K562 (cell line): ENCODE data around the gene IL4I1. TPM values are rescaled to one million over a fixed set of nuclear protein-coding genes. Genes with fewer than 3 reads are reported as not detected.
A peak's percentile ranks its signal among the peaks of the same experiment; 100 is the strongest.

ENCODE experiments used
- CHD2 ChIP-seq: IDR thresholded peaks from 2 replicates; pipeline ENCODE4 v1.6.1; 2011; ENCODE audit warnings: low read depth, low read length
- EP300 ChIP-seq: IDR thresholded peaks from 2 replicates; pipeline ENCODE4 v1.6.1; 2012; ENCODE audit warnings: low read length, improper control_type of control experiment
- FOXA1 ChIP-seq: fragments of 450-650 bp; IDR thresholded peaks from 2 replicates; pipeline ENCODE4 v1.6.1; 2016; ENCODE audit warnings: mild to moderate bottlenecking, borderline replicate concordance
- MCM2 ChIP-seq: fragments of 450-650 bp; IDR thresholded peaks from 2 replicates; pipeline ENCODE4 v1.6.1; 2017; ENCODE audit warnings: low read depth, mild to moderate bottlenecking
- OTX1 ChIP-seq: fragments of 450-650 bp; formaldehyde crosslinking; IDR thresholded peaks from 2 replicates; pipeline ENCODE4 v1.4.0; 2022; ENCODE audit warnings: mild to moderate bottlenecking
- POLR2AphosphoS5 ChIP-seq: IDR thresholded peaks from 2 replicates; pipeline ENCODE4 v1.6.1; 2011; ENCODE audit warnings: mild to moderate bottlenecking, low read depth, low read length, moderate library complexity; ENCODE audit not compliant: control insufficient read depth, insufficient read depth
- PRMT5 ChIP-seq: sonication (generic); formaldehyde crosslinking; IDR thresholded peaks from 2 replicates; pipeline ENCODE4 v1.5.0; 2020; ENCODE audit warnings: missing genetic modification reagents
- PTBP1 ChIP-seq: fragments of 200-400 bp; formaldehyde crosslinking; IDR thresholded peaks from 2 replicates; pipeline ENCODE4 v1.6.1; 2017; ENCODE audit warnings: low read depth, low read length
- RBM34 ChIP-seq: fragments of 200-400 bp; formaldehyde crosslinking; IDR thresholded peaks from 2 replicates; pipeline ENCODE4 v1.6.1; 2018; ENCODE audit warnings: low read length, borderline replicate concordance; ENCODE audit not compliant: insufficient read depth
- RHOXF2B ChIP-seq: fragments of 250-450 bp; sonication (Bioruptor Pico); conservative IDR thresholded peaks from 2 replicates; pipeline ENCODE4 v1.5.1; 2021
- STAT5B ChIP-seq: fragments of 250-450 bp; sonication (Bioruptor Pico); IDR thresholded peaks from 2 replicates; pipeline ENCODE4 v1.8.0; 2021; ENCODE audit warnings: mild to moderate bottlenecking, inconsistent platforms
- TAF1 ChIP-seq: IDR thresholded peaks from 2 replicates; pipeline ENCODE4 v1.6.1; 2011; ENCODE audit warnings: mild to moderate bottlenecking, low read length, moderate library complexity; ENCODE audit not compliant: insufficient read depth, control insufficient read depth, severe bottlenecking; ENCODE audit errors: extremely low read depth
- TRIM24 ChIP-seq, 2 experiments: fragments of 450-650 bp; IDR thresholded peaks; 2 replicates each; pipeline ENCODE4 v1.6.1; 2016
- ZNF124 ChIP-seq: sonication (generic); formaldehyde crosslinking; IDR thresholded peaks from 2 replicates; pipeline ENCODE4 v1.8.1; 2022; ENCODE audit warnings: missing genetic modification reagents
- ZNF586 ChIP-seq: fragments of 450-650 bp; formaldehyde crosslinking; conservative IDR thresholded peaks from 2 replicates; pipeline ENCODE4 v1.4.0; 2020; ENCODE audit warnings: mild to moderate bottlenecking, moderate library complexity
- ZNF589 ChIP-seq: fragments of 200-800 bp; sonication (Bioruptor generic); IDR thresholded peaks from 2 replicates; pipeline ENCODE4 v1.6.1; 2016; ENCODE audit warnings: low read depth, missing genetic modification characterization, missing compliant biosample characterization
- polyA plus RNA-seq, 8 experiments: library from polyadenylated mRNA; depleted of rRNA in 4 of 8; stranded (reverse) in 5 of 8; unstranded in 3 of 8; fragments of >200 nt; fragmentation: Nextera tagmentation in 2 of 8; fragmentation: Illumina TruSeq in 1 of 8; extraction: Ambion mirVana in 2 of 8; extraction: Trizol in 1 of 8; gene quantifications; 2 replicates each; pipeline versions ENCODE4 v1.2.1 to v1.2.3, GENCODE V29; 2011 to 2014; ENCODE audit warnings: inconsistent platforms in 1 of 8, missing spikeins in 1 of 8
- total RNA-seq, 7 experiments: library from RNA; depleted of rRNA in 6 of 7; stranded (reverse); fragments of >200 nt in 6 of 7; fragmentation: Illumina TruSeq in 2 of 7; extraction: Trizol in 2 of 7; gene quantifications; 2 replicates each; pipeline versions ENCODE4 v1.2.1 to v1.2.3, GENCODE V29; 2011 to 2021; ENCODE audit warnings: low replicate concordance in 1 of 7
- TF ChIP-seq, protein P1 (sequence below): sonication (generic); formaldehyde crosslinking; IDR thresholded peaks from 2 replicates; pipeline ENCODE4 v1.8.1; 2023; ENCODE audit warnings: mild to moderate bottlenecking, missing genetic modification reagents
- TF ChIP-seq, protein P2 (sequence below), 2 experiments: fragments of 450-650 bp in 1 of 2; IDR thresholded peaks; 2 replicates each; pipeline ENCODE4 v1.6.1; 2011 to 2017; ENCODE audit warnings: low read depth in 2 of 2, antibody characterized with exemption in 1 of 2, borderline replicate concordance in 1 of 2, low read length in 1 of 2, mild to moderate bottlenecking in 1 of 2, mixed read lengths in 1 of 2; ENCODE audit not compliant: control insufficient read depth in 1 of 2
- TF ChIP-seq, protein P3 (sequence below): fragments of 250-450 bp; sonication (Bioruptor Pico); IDR thresholded peaks from 2 replicates; pipeline ENCODE4 v1.8.0; 2022; ENCODE audit warnings: moderate library complexity, mild to moderate bottlenecking, inconsistent platforms
- TF ChIP-seq, protein P4 (sequence below): fragments of 450-650 bp; IDR thresholded peaks from 2 replicates; pipeline ENCODE4 v1.6.1; 2018; ENCODE audit warnings: mild to moderate bottlenecking, low read depth; ENCODE audit not compliant: partially characterized antibody

IL4I1 gene
- total and polyA plus RNA-seq, 9 of the 15 experiments (the other 6 are each of a cell fraction or from before 2014, with no cell fraction given), result 0.06 to 0.95 (median 0.43) TPM; not detected in 2

DNA sequence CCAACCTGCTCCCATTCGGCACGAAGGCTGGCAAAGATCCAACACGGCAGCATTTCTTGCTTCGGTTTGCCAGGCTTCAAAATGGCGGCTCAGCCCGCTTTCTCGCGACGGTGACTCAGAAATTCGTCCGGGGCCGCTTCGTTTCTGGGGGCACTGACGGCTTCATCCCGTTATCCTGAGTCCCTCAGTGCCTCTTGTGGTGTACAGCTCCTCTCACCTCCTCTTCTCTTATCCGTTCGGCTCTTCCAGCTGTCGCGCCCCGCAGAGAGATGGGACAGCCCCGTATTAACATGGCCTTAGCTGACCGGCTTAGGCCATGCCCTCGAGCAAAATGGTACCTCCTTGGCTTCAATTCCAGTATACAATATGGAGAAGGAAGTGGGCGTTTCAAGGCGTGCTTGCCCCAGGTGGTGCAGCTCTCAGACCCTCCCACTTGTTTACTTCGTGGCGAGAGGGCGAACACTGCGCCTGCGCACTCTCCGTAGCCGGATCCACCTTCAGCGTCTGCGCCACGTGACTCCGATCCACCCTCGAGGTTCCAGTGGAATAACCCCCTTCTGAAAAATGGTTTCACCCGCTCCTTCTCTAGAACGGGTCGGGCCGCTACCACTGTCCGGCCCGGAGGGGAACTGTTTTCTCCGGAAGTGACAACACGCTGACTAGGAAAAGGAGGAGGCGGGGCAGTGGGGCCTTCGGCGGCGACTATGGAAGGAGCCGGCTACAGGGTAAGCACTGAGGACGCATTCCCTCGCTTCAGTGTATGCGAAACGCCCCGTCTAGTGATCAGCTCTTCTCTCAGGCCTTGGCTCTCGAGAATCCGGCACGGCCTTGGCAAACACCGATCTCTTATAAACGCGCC lies 19.4 kb downstream of the IL4I1 start, which contains the start of the genes AKT1S1 and TBC1D17 (continued):
- TF ChIP-seq ZNF586, result 0 out of 2 replicates have a peak, but pooled peaks have one; percentile 70
- peak; percentile 64 for TF ChIP-seq POLR2AphosphoS5
- TF ChIP-seq OTX1 (CRISPR knock-in tag), result no peak
- TF ChIP-seq, protein P1, sequence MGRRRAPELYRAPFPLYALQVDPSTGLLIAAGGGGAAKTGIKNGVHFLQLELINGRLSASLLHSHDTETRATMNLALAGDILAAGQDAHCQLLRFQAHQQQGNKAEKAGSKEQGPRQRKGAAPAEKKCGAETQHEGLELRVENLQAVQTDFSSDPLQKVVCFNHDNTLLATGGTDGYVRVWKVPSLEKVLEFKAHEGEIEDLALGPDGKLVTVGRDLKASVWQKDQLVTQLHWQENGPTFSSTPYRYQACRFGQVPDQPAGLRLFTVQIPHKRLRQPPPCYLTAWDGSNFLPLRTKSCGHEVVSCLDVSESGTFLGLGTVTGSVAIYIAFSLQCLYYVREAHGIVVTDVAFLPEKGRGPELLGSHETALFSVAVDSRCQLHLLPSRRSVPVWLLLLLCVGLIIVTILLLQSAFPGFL (CRISPR knock-in tag), result no peak
- TF ChIP-seq PTBP1, result 0 out of 2 replicates have a peak, but pooled peaks have one; percentile 18
- TF ChIP-seq EP300, result no peak
- TF ChIP-seq, protein P2, sequence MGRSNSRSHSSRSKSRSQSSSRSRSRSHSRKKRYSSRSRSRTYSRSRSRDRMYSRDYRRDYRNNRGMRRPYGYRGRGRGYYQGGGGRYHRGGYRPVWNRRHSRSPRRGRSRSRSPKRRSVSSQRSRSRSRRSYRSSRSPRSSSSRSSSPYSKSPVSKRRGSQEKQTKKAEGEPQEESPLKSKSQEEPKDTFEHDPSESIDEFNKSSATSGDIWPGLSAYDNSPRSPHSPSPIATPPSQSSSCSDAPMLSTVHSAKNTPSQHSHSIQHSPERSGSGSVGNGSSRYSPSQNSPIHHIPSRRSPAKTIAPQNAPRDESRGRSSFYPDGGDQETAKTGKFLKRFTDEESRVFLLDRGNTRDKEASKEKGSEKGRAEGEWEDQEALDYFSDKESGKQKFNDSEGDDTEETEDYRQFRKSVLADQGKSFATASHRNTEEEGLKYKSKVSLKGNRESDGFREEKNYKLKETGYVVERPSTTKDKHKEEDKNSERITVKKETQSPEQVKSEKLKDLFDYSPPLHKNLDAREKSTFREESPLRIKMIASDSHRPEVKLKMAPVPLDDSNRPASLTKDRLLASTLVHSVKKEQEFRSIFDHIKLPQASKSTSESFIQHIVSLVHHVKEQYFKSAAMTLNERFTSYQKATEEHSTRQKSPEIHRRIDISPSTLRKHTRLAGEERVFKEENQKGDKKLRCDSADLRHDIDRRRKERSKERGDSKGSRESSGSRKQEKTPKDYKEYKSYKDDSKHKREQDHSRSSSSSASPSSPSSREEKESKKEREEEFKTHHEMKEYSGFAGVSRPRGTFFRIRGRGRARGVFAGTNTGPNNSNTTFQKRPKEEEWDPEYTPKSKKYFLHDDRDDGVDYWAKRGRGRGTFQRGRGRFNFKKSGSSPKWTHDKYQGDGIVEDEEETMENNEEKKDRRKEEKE (IDR thresholded peaks at IDR 0.05; ENCODE audit: borderline replicate concordance in 1 of 2, control insufficient read depth in 1 of 2, low read depth in 2 of 2, low read length in 1 of 2), result peak in 1 of 2 experiments; percentile 92; a peak in 2 of 4 replicates
- no peak for TF ChIP-seq RBM34
- no peak; the same call in 1 of the 2 replicates for TF ChIP-seq ZNF589 (CRISPR knock-in tag)
- TF ChIP-seq, protein P3, sequence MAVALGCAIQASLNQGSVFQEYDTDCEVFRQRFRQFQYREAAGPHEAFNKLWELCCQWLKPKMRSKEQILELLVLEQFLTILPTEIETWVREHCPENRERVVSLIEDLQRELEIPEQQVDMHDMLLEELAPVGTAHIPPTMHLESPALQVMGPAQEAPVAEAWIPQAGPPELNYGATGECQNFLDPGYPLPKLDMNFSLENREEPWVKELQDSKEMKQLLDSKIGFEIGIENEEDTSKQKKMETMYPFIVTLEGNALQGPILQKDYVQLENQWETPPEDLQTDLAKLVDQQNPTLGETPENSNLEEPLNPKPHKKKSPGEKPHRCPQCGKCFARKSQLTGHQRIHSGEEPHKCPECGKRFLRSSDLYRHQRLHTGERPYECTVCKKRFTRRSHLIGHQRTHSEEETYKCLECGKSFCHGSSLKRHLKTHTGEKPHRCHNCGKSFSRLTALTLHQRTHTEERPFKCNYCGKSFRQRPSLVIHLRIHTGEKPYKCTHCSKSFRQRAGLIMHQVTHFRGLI (CRISPR knock-in tag), result no peak
- peak; percentile 65 for TF ChIP-seq TAF1
- TF ChIP-seq, protein P4, sequence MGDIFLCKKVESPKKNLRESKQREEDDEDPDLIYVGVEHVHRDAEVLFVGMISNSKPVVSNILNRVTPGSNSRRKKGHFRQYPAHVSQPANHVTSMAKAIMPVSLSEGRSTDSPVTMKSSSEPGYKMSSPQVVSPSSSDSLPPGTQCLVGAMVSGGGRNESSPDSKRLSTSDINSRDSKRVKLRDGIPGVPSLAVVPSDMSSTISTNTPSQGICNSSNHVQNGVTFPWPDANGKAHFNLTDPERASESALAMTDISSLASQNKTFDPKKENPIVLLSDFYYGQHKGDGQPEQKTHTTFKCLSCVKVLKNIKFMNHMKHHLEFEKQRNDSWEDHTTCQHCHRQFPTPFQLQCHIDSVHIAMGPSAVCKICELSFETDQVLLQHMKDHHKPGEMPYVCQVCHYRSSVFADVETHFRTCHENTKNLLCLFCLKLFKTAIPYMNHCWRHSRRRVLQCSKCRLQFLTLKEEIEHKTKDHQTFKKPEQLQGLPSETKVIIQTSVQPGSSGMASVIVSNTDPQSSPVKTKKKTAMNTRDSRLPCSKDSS, result no peak
- no peak for TF ChIP-seq ZNF124 (CRISPR knock-in tag)
- TF ChIP-seq TRIM24 (IDR thresholded peaks at IDR 0.05), result no peak
- TF ChIP-seq PRMT5 (CRISPR knock-in tag), result peak; percentile 69; the same call in 1 of the 2 replicates
- no peak for TF ChIP-seq RHOXF2B (CRISPR knock-in tag)
- no peak for TF ChIP-seq MCM2
- no peak for TF ChIP-seq STAT5B (CRISPR knock-in tag)
- TF ChIP-seq CHD2, result peak; percentile 91
- TF ChIP-seq FOXA1, result no peak
